PFSK-1 (cell line): ENCODE measurements around the gene FOXN3.

ENCODE experiments used
- FOXP2 ChIP-seq: optimal IDR thresholded peaks from 2 replicates; pipeline ENCODE3; 2011; ENCODE audit warnings: borderline replicate concordance, control low read depth, inconsistent platforms; ENCODE audit not compliant: insufficient read depth; ENCODE audit errors: extremely low read length, extremely low read depth
- POLR2AphosphoS5 ChIP-seq: IDR thresholded peaks from 2 replicates; pipeline ENCODE4 v1.6.1; 2012; ENCODE audit warnings: low read depth, mild to moderate bottlenecking, control low read depth, low read length, moderate library complexity
- REST ChIP-seq, 2 experiments: IDR thresholded peaks; 2 replicates each; pipeline versions ENCODE4 v1.6.1 to v1.8.0; 2011 to 2012; ENCODE audit warnings: low read depth in 2 of 2, low read length in 2 of 2, control low read depth in 1 of 2, inconsistent platforms in 1 of 2, mild to moderate bottlenecking in 1 of 2, moderate library complexity in 1 of 2; ENCODE audit not compliant: insufficient read depth in 1 of 2
- SIN3A ChIP-seq: IDR thresholded peaks from 2 replicates; pipeline ENCODE4 v1.6.1; 2012; ENCODE audit warnings: mild to moderate bottlenecking, low read length, moderate library complexity, borderline replicate concordance; ENCODE audit not compliant: insufficient read depth
- TAF1 ChIP-seq: IDR thresholded peaks from 2 replicates; pipeline ENCODE4 v1.6.1; 2012; ENCODE audit warnings: low read length, control low read depth, borderline replicate concordance; ENCODE audit not compliant: insufficient read depth

FOXN3 gene

GRCh38 chr14:89256951-89257350 lies 160.1 kb downstream of the FOXN3 start:
- TF ChIP-seq POLR2AphosphoS5 (no peak), TAF1 (no peak), FOXP2 (no peak), REST (IDR thresholded peaks at IDR 0.05; ENCODE audit: insufficient read depth in 1 of 2, low read depth in 2 of 2, low read length in 2 of 2) (no peak), SIN3A (no peak)

GRCh38 chr14:89256283-89256682 lies 160.8 kb downstream of the FOXN3 start:
- TF ChIP-seq SIN3A (no peak), POLR2AphosphoS5 (no peak), FOXP2 (no peak), REST (IDR thresholded peaks at IDR 0.05; ENCODE audit: insufficient read depth in 1 of 2, low read depth in 2 of 2, low read length in 2 of 2) (no peak), TAF1 (no peak)

- no peak for TF ChIP-seq FOXP2
- no peak for TF ChIP-seq TAF1
- TF ChIP-seq POLR2AphosphoS5 = no peak
- no peak for TF ChIP-seq REST (IDR thresholded peaks at IDR 0.05; ENCODE audit: insufficient read depth in 1 of 2, low read depth in 2 of 2, low read length in 2 of 2)
- TF ChIP-seq SIN3A = no peak
Observed at GRCh38 chr14:89255852-89256251, 161.2 kb downstream of the FOXN3 start.

GRCh38 chr14:89255012-89255411 lies 162.0 kb downstream of the FOXN3 start:
- TF ChIP-seq TAF1 (no peak), POLR2AphosphoS5 (no peak), SIN3A (no peak), REST (IDR thresholded peaks at IDR 0.05; ENCODE audit: insufficient read depth in 1 of 2, low read depth in 2 of 2, low read length in 2 of 2) (no peak), FOXP2 (no peak)

GRCh38 chr14:89254166-89254909 lies 162.7 kb downstream of the FOXN3 start:
- TF ChIP-seq POLR2AphosphoS5 (no peak), TAF1 (no peak), REST (IDR thresholded peaks at IDR 0.05; ENCODE audit: insufficient read depth in 1 of 2, low read depth in 2 of 2, low read length in 2 of 2) (no peak), SIN3A (no peak), FOXP2 (no peak)
